Mammary epithelial cell (primary cell): ENCODE results near the gene OPHN1.

ENCODE experiments used
- EZH2 ChIP-seq: IDR thresholded peaks from 2 replicates; pipeline ENCODE4 v1.6.1; 2012; ENCODE audit warnings: low read length, inconsistent platforms, borderline replicate concordance
- TF ChIP-seq, protein P1 (sequence below), 2 donors: IDR thresholded peaks in 1 of 2; conservative IDR thresholded peaks in 1 of 2; 2 replicates each; pipeline ENCODE4 v1.5.1; 2011 to 2012; ENCODE audit warnings: inconsistent platforms in 2 of 2, low read length in 2 of 2, mild to moderate bottlenecking in 2 of 2, control low read depth in 1 of 2, low read depth in 1 of 2; ENCODE audit not compliant: insufficient read depth in 1 of 2; ENCODE audit errors: extremely low read depth in 1 of 2

DNA sequence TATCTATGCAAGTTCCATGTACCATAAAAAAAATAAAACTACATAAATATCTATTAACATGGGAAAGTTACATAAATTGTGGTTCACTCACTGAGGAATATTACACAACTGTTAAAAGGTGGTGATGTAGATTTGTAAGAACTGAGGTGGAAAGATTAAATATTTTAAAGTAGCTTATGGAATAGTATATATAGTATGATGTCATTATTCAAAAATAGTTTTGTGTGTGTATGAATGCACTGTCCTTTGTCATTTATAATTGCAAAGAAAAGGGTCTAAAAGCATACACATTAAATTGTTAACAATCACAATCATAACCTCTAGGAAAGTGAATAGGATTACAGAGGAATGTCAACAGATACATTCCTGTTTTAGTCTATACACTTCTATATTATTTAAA lies 355.9 kb downstream of the OPHN1 start:
- TF ChIP-seq, protein P1, sequence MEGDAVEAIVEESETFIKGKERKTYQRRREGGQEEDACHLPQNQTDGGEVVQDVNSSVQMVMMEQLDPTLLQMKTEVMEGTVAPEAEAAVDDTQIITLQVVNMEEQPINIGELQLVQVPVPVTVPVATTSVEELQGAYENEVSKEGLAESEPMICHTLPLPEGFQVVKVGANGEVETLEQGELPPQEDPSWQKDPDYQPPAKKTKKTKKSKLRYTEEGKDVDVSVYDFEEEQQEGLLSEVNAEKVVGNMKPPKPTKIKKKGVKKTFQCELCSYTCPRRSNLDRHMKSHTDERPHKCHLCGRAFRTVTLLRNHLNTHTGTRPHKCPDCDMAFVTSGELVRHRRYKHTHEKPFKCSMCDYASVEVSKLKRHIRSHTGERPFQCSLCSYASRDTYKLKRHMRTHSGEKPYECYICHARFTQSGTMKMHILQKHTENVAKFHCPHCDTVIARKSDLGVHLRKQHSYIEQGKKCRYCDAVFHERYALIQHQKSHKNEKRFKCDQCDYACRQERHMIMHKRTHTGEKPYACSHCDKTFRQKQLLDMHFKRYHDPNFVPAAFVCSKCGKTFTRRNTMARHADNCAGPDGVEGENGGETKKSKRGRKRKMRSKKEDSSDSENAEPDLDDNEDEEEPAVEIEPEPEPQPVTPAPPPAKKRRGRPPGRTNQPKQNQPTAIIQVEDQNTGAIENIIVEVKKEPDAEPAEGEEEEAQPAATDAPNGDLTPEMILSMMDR (conservative IDR thresholded peaks at IDR 0.05 in 1 of 2, IDR thresholded peaks at IDR 0.05 in 1 of 2; ENCODE audit: extremely low read depth in 1 of 2, insufficient read depth in 1 of 2, low read depth in 1 of 2, low read length in 2 of 2): no peak
- no peak for TF ChIP-seq EZH2
